Stimulated activated CD8-positive, alpha-beta memory T cell treated with anti-CD3 and anti-CD28 coated beads, Interleukin-15, amount 100 ng/mL, for 4 hours (primary cell): ENCODE data around the gene TBX5.

Source experiments
- DNase-seq, 2 donors: peaks; one replicate each; pipeline ENCODE4 v3.0.0-alpha.2; 2020; ENCODE audit warnings: low read depth in 2 of 2

Gene TBX5

DNA sequence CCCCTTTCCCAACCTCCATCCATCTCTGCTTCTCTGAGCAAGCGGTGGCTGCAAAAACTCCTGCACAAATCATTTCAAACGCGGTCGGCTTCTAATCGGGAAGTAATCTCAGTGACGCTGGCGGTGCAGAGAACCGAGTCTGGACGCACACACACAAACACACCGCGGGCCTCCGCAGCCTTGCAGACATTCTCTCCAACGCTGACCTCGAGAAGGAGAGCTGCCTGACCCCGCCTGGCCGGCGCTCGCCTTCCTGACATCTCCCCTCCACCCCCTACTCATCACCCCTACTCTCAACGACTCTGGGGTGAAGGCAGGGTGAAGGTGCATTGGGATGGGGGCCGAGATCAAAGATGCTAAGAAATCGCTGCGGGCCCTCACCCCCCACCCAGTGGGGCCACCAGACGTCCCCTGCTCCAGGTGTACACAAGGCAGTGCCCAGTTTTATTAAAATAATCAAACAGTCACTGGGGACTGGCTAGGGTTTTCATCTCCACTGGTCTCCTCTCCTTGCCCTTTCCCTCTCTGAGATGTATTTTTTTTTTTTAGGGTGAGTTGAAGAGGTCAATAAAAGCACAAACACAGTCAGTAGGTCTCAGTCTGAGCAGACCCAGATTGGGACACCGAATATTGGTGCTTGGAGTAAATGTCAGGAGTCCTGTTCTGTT, 506 bp upstream of the TBX5 start:
- no peak for DNase-seq

DNA sequence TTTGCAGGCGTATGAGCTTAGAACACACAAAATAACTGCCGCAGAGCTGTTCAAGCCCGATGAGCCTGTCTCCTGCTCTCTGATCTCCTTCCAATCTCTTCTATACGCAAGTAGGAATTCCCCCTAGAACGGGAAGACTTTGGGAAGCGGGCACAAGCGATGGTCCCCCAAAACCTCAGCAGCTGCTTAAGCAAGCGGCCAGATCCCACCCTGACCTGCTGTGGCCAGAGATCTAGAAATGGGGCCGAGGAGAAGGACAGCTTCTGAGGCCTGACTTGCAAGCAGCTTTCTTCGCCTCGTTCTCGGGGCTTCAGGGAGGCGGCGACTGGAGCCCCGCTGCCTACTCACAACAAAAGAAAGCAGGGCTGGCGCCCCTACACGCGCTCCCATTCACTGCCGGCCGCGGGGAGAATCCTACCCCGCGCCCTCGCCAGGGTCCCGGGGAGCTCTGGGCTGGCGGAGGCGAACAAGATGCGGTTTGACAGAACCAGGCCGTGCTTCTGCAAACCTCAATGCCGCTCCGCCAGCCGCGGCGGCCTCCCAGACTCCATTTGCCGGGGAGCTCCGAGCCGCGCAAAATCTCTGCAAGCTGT, 922 bp downstream of the TBX5 start:
- DNase-seq: no peak

DNA sequence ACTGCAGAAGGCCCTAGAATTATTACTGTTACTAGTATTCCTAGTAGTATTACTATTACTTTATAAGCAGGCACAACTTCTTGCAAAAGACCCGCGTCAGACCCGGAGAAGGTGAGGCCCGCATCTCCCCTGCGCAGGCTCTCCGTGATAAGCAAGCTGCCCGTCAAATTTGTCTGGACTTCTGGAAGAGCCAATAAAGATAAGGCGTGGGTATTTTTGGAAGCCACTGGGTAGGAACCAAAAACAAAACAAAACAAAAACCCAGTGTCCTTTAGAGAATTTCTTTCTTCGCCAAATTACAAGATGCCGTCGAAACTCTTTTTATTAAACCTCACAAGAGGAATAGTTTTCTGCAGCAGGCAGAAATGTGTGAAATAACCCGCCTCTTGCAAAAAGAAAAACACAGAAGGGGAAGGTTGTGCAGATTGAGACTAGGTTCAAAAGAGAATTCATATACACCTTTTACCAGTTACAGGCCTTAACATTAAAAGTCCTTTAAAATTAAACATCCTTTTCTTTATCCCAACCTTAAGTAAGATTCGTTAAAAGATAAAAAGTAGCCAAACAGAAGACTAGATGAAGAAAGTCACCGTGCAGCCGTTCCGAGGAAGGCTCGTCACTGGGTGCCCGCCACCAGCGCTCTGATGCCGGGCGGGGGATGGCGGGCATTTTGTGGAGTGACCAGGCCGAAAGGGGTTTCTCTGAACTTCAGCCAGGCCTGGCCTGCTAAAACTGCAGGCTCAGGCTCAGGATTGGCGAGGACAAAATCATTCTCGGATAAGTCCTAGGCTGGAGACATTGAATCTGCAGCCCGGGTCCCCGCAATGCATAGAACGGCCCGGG, 1.6 kb downstream of the TBX5 start:
- no peak for DNase-seq

DNA sequence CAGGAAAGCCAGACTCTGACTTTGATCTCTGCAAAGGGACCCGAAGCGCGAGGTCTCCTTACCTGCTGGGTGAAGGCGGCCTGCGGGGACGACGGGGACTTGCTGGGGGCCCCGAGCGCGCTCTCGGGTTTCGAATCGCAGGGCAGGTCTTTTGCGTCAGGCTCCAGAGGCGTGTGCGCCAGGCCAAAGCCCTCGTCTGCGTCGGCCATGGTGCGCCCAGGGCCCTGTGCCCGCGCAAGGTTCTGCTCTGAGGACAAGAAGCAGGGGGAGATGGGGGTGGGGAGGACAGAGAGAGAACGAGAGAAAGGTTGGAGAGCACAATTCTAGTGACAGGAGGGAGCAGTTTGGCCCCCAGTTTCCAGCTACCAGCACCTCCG, 2.3 kb downstream of the TBX5 start:
- no peak for DNase-seq

DNA sequence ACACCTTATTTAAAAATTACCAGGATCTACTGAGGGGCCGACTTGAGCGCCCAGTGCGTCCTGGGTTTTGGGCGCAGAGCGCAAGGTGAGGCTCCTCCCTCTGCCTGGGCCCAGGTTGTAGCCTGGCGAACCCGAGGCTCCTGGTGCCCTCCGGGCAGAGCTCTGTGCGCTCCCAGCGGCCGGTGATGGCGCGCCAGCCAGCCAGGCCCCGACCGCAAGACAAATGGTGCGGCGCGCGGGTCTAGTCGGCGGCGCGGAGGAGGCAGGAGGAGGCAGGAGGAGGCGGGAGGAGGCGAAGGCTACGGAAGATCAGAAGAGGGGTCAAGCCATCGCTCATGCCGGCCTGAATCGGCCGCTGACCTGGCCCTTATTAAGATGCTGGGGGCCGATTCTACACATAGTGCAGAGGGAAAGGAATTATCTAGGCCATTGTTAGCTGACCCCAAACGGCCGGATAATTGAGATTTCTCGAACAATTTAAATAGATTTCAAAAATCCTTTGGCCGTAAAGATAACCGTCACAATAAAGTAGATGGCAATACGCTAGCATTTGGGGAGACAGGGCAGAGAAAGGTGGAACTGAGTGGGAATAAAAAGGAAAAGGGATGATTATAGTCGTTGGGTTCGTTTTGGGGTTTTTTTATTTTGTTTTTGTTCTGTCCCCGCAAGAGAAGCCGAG, 2.8 kb downstream of the TBX5 start:
- no peak for DNase-seq

DNA sequence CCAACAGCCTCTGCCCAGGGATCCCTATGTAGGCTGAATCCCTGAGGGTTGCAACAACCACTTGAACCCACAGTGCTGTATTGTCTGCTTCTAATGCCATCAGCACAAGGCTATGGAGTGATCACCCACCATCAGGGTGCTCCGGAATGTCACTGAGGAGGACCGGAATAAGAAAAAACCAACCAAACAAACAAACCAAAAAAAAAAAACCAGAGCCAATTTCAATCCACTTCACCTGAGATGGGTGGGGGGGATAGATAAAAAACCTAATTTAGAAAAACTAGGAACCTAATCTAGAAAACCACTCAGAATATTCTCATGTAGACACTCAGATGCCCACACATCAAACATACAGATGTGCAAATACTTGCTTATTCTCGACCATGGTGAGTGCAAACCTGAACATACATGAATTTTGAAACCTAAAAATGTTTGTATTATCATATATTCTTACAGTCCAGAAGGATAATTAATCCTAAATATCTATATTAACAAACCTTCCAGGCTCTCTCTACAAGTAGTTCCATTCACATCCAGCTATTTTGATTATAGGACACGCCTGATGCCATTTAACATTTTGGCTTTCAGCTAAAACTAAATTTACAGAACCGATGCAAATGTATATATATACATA, 3.7 kb downstream of the TBX5 start:
- DNase-seq: no peak

DNA sequence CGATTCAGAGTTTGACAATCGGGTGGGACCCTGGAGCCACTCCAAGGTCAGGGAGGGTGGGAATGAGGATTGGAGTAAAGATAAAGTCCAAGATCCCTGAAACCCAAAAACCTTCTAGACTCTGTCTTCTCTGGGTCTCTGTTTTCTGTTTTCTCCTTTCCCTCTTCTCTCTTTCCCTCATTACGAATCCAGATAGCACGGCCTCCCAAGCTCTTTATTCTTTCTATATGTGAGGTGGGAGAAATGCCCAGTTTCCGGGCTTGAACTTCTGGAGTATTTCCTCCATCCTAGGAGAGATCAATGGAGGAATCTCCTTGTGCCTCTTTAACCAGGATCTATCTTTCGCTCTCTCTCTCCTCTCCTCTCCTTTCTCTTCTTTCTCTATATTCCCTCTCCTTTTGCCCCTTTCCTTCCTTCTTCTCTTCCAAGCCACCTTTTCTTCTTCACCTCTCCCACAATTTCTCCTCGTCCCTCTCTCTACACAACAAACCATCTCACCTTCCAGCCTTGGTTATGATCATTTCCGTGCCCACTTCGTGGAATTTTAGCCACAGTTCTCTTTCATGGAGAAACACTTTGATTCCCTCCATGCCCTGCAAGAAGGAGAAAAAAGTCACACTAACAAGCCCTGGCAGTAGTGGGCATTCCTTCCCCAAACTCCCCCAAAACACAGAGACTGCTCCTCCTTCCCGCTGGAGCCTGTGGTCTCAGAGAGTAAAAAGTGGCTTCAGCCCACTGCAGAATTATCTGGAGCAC, 4.4 kb downstream of the TBX5 start:
- no peak for DNase-seq

DNA sequence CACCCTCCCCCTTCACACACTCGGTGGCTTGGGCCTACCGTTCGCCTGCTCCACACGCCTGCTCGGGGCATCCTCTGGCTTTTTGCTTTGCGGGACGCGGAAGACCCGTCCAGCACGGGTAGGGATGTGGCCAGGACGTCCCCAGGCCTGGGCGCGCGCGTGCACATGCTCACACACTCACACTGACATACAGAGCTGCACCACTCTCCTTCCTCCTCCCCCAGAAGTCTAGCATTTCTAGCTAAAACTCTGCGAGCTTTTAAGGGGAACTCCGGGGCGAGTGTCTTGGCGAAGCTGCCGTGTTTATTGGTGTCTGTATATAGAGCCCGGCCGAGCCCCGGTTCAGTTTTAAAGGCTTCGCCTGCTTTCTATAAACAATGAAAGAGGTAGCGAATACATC, 5.0 kb downstream of the TBX5 start:
- no peak for DNase-seq

DNA sequence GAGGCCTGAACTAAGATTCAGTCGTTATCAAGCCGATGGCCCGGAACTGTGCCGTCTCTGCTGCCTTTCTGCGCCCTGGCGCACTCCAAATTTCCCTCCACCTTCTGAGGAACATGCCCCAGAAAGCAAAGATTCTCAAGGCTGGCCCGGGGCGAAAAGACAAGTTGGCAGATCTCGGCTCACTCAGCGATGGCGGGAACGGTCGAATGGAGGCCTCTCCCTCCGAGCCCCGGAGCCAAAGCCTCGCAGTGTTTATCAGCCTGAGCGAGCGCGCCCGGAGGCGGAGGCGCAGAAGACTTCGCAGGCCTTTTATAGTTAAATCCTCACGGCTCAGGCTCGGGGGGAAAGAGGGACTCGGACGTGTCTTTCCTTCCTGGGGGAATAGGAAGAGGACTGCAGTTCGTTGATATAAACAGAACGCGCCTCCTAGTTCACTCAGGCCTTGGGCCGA, 5.6 kb downstream of the TBX5 start:
- DNase-seq: no peak

DNA sequence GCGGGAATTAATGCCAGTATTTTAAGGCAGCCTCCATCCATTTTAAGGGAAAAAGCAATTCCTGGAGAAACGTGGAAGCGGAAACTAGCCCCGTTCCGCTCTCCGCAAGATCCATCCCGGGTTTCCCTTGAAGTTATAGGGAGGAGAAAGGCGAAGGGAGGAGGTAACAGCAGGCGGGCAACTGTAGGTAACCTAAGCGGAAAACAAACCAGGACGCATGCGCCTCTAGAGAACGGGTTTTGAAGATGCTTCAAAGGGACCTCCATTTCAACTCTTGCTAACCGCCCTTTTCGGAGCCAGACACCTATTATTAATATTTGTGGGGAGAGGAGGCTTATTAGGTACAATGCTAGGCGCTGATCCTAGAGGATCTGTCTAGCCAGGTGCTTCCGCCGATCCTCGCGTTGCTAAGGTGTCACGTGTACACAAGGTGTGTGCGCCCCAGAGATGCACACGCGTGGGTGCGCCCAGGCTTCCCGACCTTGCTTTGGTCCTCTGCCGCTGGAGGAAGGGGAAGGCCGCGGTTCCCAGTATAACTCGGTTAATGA, 6.2 kb downstream of the TBX5 start:
- DNase-seq: no peak

DNA sequence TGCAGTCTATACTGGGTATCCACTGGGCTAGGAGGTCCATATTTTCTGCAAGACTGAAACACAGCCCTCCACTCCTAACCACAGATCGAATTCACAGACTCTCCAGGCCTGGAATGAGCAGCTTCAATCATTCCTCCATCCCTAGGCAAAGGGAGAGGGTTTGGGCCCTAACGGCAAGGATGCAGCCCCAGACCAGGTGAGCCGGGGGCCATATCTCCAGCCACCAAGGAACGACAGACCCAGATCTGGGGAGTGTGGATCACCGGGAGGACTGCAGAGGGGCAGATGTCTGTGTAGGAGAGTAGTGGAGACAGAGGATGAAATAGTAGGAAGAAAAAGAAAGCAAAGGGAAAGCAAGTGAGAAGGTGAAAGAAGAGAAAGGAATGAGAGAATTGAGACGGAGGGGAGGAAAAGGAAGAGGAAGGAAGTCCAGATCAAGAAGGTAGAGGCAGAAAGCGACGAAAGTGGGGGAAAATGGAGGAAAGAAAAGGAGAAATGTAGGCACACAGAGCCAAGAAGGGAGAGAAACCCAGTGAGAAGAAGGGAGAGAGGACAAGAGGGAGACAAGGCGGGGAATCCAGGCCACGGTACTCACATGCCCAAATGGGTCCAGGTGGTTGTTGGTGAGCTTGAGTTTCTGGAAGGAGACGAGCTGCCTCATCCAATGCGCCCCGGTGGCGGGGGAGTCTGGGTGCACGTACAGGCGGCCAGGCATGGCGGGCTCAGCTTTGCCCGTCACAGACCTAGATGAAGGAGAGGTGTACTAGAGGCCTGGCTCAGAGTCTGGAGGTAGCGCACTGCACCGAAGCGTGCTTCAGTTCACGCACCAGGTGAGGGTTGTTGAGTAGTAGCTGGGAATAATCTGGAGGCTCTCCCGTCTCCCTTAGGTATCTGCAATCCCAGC, 7.7 kb downstream of the TBX5 start:
- no peak for DNase-seq

DNA sequence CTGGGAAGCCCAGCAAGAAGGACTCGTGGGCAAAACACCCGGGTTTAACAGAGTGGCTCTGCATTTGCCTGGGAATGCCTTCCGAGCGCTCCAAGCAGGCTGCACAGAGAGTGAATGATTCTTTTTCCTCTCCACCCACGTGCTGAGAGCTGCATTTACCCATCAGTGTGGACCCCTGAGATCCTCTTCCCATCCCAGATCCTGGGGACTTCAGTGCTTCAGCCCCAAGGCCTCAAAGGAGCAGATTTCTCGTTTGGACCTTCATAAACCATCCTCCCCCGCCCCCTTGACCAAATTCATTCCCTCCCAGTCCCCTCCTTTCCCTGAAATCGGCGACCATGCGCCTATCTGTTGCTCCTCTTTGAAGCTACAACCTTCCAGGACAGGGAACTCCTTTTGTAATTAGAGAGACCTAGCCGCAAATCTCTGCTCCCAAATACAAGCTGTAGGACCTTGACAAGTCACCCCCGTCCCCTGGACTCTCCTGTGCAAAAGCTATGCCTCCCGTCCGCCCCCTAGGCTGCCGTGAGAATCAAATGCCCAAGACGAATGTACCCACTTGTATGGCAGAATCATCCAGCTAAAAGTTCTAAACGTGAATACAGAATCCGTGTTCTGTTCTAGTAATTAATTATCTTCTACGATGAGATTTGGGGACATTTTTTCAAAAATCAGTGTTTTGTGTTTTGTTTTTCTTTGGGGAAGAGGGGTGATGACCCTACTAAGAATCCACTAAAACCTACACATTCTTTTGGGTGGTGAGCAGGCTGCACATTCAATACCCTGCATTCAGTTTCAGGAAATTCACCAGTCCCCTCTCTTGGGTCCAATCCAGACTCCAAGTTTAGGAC, 8.8 kb downstream of the TBX5 start:
- no peak for DNase-seq

DNA sequence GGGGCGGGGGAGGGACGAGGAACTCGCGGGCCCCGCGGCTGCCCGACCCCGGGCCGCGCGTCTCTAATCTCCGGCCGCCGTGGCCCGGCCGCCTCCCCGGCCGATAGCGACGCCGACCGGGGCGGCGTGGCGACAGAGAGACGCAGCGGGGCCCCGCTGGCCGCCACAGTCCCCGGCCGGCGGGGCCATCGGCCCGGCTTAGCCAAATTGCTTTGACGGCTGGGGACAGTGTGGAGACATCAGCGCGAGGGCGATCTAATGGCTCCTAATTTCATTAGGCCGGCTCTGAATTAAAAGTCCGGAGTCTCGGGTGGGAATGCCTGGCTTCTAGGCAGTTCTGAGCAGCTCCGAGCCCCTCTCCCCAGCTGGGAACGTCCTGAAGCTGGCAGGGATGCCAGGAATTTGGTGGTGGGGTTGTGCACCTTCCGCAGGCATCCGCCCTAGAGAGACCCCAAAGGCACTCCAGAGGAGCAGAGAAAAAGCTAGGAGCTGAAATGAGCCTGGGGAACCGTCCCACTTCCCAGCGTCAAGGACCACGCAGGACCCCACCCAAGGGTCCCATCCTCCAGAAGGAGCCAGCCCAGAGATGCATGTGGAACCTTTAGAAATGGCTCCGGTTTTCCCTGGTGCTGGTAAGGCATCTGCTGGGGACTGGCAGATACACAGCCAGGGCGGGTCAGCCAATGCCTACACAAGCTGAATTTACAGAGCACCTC, 9.6 kb downstream of the TBX5 start:
- DNase-seq: no peak

DNA sequence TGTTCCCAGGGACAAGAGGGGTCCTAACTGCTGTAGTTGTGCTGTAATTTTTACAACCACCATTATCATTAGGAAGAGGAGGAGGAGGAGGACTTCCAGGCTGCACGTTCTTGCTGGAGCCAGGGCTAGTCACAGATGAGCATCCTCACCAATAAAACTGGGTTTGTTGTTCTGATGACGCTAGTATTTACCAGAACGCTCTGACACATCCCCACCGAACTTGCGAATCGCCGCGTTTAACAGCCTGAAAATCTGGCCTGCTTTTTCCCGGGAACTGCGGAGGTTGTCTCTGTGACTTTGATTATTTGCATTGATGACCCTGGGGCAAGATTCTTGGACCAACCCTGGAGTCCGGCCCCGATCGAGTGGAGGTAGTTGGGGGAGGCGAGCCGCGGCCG, 10.2 kb downstream of the TBX5 start:
- no peak for DNase-seq

DNA sequence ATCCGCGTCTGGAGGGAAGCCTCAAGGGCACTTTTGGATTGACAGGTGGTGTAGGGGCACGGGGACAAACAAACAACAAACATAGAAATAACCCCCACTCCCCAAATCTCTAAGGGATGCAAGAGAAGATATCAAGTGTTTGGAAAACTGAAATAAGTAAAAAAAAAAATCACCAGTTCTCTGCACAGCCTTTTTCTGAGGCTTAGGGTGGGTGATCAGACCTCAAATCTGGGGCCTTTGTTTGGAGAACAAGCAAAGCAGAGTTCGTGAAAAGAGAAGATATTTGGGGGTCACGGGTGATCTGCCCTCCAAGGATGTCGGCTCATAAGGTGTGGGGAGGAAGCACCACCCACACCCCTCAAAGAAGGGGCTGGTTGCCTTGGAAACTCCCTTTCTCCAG, 10.7 kb downstream of the TBX5 start:
- DNase-seq: no peak

DNA sequence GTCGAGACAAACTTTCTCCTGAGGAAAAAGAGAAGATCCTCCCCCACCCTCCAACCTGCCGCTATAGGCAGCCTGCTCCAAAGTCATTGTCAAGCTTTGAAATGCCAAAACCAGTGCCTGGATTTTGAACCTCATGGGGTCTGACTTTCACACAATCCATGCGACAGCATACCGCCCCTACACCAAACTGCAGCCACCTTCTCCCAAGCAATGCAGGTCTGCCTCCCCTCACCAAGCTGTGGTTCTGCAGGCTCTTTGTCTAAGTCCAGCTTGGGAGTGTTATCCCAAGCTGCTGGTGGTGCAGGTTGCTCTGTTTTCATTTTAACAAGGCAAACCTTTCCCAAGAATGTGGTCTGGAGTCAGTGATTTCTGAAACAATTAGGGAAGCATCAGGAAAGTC, 12.4 kb downstream of the TBX5 start:
- DNase-seq: no peak

DNA sequence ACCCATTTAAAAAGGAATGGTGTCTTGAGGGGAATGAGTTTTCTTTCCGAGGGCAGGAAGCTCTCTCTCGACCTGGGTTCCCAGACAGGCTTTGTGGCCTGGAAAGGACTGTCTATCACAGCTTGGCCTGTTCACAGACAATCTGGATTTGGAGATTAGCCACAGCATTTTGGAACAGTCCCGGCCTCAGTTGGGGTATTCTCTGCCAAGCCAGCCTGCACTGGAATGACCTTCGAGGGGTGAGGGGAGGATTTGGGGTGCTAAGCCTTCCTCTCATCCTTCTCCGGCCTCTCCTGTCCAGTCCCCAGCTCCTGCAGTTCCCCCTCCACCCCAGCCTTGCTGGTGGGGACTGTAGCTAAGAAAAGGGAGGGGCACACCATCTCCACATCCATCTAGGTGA, 13.0 kb downstream of the TBX5 start:
- DNase-seq: no peak

DNA sequence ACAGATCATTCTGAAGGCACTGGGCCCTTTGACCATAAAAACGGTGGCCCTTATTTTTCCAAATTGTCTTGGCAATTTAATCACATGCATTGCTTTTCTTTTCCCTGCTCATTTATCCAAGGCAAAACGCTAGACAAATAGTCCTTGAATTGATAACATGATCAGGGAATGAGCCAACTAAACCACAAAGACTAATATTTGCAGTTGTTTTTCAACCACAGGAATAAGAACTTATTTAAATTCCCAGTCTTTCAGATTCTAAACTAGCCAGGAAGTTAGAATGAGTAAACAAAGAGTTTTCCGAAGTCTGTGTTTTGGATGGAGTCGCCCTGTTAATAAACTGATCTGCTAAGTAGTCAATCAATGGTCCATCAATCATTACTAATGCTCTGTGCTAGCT, 14.9 kb downstream of the TBX5 start:
- no peak for DNase-seq
